ACC112 (cell line): ENCODE results near the gene HYDIN.
A peak's percentile ranks its signal among the peaks of the same experiment; 100 is the strongest.

ENCODE experiments used
- H2AFZ ChIP-seq: fragments of 200-600 bp; sonication (generic); one replicate; pipeline ENCODE4 v1.6.0; 2017; ENCODE audit warnings: antibody characterized with exemption, low read length; ENCODE audit not compliant: unreplicated experiment
- H3K27ac ChIP-seq: fragments of 200-600 bp; sonication (generic); 2 replicates; pipeline ENCODE4 v1.5.1; 2014; ENCODE audit warnings: low read depth, mild to moderate bottlenecking, antibody characterized with exemption, low read length, moderate library complexity
- H3K27me3 ChIP-seq: fragments of 200-600 bp; sonication (generic); 2 replicates; pipeline ENCODE4 v1.6.1; 2014; ENCODE audit warnings: mild to moderate bottlenecking, antibody characterized with exemption, low read length, moderate library complexity, mixed read lengths; ENCODE audit not compliant: insufficient read depth
- H3K36me3 ChIP-seq: fragments of 200-600 bp; sonication (generic); 2 replicates; pipeline ENCODE4 v1.6.1; 2016; ENCODE audit warnings: mild to moderate bottlenecking, antibody characterized with exemption, low read length, moderate library complexity, mixed read lengths; ENCODE audit not compliant: insufficient read depth
- H3K4me1 ChIP-seq: fragments of 200-600 bp; sonication (generic); one replicate; pipeline ENCODE4 v1.6.1; 2016; ENCODE audit warnings: low read length, mixed read lengths; ENCODE audit not compliant: insufficient read depth, unreplicated experiment, control insufficient read depth
- H3K4me3 ChIP-seq: fragments of 200-600 bp; sonication (generic); 2 replicates; pipeline ENCODE4 v1.5.1; 2014; ENCODE audit warnings: mild to moderate bottlenecking, low read depth, low read length
- H3K79me2 ChIP-seq: fragments of 200-600 bp; sonication (generic); one replicate; pipeline ENCODE4 v1.6.0; 2016; ENCODE audit warnings: low read length; ENCODE audit not compliant: control insufficient read depth, unreplicated experiment, insufficient read depth

Gene HYDIN

DNA sequence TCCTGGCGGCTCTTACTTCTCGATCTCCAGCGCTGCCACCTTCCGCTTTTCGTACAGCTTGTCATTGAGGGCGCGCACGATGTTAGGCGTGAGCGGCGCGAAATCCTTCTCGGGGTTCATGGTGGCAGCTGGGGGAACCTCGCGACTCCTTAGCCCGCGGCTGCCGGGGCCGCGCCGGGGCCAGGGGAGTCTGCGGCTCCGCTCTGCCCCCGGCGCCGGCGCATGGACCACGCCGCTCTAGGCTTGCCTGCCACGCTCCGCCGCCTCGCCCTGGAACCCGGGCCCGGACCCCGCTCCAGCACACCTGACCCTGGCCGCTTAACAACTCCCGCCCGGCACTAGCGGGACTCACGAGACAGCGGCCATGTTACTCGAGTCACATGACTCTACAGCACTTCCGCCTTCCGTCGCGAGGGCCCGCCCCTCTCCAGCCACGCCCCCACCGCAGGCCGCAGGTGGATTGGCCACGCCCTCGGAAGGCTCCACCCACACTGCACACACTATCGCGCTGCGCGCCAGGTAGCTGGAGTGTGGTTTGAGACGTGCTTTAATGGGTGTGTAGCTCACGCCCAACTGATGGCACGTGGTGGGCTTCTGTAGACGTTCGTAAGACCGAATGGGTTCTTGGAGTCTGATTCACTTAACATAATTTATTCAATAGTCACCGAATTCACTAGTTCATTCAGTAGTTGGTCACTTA is 429.6 kb downstream of the HYDIN start, which contains the start of gene VAC14:
TSS of gene VAC14 (minus strand) at position 378 of the 700 bp plus-strand sequence. CDS start at position 120, 258 bp downstream.
- peaks cover 27% of the 10 kb centered on the region for H3K4me1 ChIP-seq
- H3K36me3 ChIP-seq: peaks cover 7% of the 10 kb centered on the region; the same call in 1 of the 2 replicates
- peak within 1 kb of the TSS; percentile 58 for H2AFZ ChIP-seq
- H3K4me3 ChIP-seq: peak within 1 kb of the TSS; percentile 89
- no peaks in the 10 kb centered on the region for H3K27me3 ChIP-seq
- peak within 1 kb of the TSS; percentile 23; the same call in 1 of the 2 replicates for H3K27ac ChIP-seq
- H3K79me2 ChIP-seq: peaks cover 49% of the 10 kb centered on the region

DNA sequence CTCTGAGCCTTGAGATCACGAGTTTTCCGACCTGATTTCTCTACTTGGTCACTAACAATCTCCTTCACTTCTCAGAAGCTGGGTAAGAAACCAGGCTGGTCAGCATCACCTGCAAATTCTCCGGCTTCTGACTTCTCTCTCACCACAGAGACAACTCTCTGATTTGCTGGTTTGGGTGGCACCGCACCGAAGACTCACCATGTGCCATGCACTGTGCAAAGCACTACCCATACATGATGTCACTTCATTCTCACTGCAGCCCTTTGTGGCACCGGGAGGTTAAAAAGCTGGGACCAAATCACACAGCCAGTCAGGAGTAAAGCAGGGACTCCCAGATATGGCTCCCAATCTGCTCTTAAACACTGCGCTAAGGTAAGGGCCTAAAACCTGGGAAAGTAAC is 430.2 kb downstream of the HYDIN start:
- peak overlapping the region; percentile 23; the same call in 1 of the 2 replicates for H3K27ac ChIP-seq
- H3K27me3 ChIP-seq: no peaks in the 10 kb centered on the region
- peak overlapping the region; percentile 89 for H3K4me3 ChIP-seq
- peak overlapping the region; percentile 58 for H2AFZ ChIP-seq
- peaks cover 7% of the 10 kb centered on the region; the same call in 1 of the 2 replicates for H3K36me3 ChIP-seq
- peaks cover 21% of the 10 kb centered on the region for H3K4me1 ChIP-seq
- H3K79me2 ChIP-seq: peaks cover 55% of the 10 kb centered on the region

DNA sequence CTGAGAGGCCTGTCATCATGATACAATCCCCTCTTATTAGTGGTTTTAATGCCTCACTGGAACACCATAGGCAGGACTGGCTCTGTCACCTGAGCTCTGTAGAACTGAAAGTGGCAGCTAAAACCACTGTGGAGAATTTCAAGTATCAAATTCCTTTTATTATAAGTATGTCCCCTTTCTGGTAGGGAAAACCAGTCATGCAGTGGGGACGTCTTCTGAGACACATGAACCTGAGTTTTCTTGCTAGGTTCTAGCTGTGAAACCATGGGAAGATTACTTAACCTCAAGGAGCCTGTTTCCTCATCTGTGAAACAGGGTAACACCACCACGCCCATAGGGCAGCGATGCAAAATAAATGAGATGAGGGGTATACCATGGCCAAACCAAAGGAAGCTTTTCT is 434.2 kb downstream of the HYDIN start:
- Histone ChIP-seq H3K27ac (no peak overlapping the region), H3K27me3 (no peaks in the 10 kb centered on the region), H3K4me1 (peaks cover 5% of the 10 kb centered on the region), H3K79me2 (peaks cover 94% of the 10 kb centered on the region), H2AFZ (no peak overlapping the region), H3K4me3 (no peak overlapping the region), H3K36me3 (peaks cover 7% of the 10 kb centered on the region; the same call in 1 of the 2 replicates)

DNA sequence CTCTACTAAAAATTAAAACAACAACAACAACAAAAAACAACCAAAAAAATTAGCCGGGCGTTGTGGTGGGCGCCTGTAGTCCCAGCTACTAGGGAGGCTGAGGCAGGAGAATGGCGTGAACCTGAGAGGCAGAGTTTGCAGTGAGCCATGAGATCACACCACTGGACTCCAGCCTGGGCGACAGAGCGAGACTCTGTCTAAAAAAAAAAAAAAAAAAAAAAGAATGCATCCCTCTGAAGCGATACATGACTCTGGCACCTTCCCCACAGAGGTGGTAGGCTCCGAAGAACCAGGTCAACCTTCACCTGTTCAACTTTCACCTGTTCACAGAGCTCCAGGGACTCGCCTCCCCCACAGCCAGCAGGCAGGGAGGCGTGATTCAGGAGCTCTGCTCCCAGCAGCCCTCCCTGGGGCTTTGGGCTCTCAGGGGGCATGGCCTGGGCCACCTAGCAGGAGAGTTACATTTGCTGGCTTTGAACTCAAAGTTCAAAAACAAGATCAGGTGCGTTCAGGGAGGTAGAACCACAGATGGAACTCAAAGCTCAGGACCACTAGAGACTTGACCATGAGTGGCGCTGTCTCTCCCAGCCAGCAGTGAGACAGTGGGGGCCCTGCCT is 435.1 kb downstream of the HYDIN start:
- Histone ChIP-seq H3K27me3 (no peaks in the 10 kb centered on the region), H3K27ac (no peak overlapping the region), H3K4me3 (no peak overlapping the region), H2AFZ (no peak overlapping the region), H3K36me3 (peaks cover 7% of the 10 kb centered on the region; the same call in 1 of the 2 replicates), H3K79me2 (peaks cover 97% of the 10 kb centered on the region), H3K4me1 (peaks cover 5% of the 10 kb centered on the region)

DNA sequence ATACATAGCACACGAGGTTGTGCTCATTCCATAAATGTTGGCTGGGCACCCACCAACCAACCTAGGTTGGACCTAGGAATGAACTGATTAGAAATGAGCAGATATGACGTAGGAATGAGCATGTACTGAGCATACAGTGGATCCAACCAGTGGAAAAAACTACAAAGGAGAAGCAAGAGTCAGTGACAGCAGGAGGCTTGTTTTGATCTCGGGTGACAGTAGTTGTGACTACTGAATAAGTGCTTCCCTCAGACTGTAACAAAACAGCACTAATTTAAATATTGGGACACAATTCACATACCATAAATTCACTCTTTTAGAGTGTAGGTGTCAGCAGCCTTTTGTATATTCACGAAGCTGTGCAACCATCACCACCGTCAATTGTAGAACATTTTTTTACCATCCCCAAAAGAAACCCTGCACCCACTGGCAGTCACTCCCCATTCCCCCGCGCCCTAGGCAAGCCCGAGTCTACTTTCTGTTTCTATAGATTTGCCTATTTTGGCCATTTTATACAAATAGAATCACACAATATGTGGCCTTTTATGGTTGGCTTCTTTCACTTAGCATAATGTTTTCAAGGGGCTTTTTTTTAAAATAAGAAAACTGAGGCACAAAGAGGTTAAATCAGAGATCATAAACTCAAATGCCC is 436.5 kb downstream of the HYDIN start:
- Histone ChIP-seq H3K79me2 (peaks cover 88% of the 10 kb centered on the region), H3K27ac (no peak overlapping the region), H3K36me3 (peaks cover 4% of the 10 kb centered on the region; the same call in 1 of the 2 replicates), H3K27me3 (no peaks in the 10 kb centered on the region), H2AFZ (no peak overlapping the region), H3K4me1 (peaks cover 3% of the 10 kb centered on the region), H3K4me3 (no peak overlapping the region)

DNA sequence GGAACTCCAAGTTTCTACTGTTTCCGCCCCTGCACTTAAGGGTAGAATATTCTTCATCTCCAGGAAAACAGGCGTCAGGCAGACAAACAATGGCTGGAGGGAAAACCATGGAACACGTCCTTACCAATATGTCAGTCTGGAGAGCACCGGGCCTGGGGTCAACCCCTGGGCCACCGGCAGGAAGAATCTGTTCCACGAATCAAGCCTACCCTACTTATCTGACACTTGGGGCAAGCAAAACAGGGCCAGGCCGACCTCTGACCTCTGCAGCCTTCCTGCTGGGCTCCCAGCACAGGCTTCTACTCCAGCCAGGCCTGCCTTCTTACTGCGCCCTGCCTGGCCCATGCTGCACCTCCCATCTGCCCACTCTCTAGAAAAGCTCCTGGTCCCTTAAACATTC is 439.7 kb downstream of the HYDIN start:
- Histone ChIP-seq H3K79me2 (peaks cover 65% of the 10 kb centered on the region), H3K27me3 (no peaks in the 10 kb centered on the region), H3K27ac (no peak overlapping the region), H2AFZ (no peak overlapping the region), H3K36me3 (peaks cover 2% of the 10 kb centered on the region; the same call in 1 of the 2 replicates), H3K4me1 (peaks cover 3% of the 10 kb centered on the region), H3K4me3 (no peak overlapping the region)

DNA sequence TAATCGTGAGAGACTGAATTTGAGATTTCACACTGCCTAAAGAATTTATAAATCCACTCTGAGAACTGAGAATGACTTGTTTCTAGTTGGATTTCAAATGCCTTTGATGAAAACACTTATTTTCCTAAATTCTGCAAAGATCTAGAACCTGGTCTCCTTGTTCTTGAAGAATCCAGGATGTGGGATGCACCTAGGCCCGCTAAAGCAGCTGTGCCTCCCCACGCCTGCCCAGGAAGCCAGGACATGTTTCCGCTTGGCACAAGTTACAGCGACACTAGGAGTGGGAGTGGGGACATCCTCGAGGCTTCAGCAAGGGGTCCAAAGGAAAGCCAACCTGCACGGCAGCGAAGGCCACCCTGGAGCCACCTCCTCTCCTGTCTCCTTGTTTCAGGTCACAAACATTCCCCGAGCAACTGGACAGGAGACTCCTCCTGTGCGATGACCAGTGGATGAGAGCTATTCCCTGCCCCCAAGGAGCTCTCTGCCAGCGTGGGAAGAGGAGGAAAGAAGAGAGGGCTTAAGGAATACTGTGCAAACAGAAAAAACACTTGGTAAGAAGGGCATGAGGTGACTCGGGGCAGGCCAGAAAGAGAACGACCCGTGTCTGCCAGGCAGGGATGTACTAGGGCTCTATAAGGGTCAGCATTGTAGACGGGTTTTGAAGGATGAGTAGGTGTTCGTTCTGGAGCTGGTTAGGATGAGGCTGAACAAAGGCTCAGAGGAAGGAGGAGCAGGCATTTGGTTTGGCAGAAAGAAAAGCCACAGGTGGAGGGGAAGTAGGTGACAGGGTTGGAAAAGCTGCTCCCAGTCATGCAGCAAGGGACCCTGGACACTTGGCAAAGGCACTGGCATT is 440.7 kb downstream of the HYDIN start:
- Histone ChIP-seq H2AFZ (no peak overlapping the region), H3K79me2 (peaks cover 56% of the 10 kb centered on the region), H3K36me3 (peaks cover 11% of the 10 kb centered on the region; the same call in 1 of the 2 replicates), H3K4me3 (no peak overlapping the region), H3K27me3 (no peaks in the 10 kb centered on the region), H3K4me1 (peaks cover 3% of the 10 kb centered on the region), H3K27ac (no peak overlapping the region)

DNA sequence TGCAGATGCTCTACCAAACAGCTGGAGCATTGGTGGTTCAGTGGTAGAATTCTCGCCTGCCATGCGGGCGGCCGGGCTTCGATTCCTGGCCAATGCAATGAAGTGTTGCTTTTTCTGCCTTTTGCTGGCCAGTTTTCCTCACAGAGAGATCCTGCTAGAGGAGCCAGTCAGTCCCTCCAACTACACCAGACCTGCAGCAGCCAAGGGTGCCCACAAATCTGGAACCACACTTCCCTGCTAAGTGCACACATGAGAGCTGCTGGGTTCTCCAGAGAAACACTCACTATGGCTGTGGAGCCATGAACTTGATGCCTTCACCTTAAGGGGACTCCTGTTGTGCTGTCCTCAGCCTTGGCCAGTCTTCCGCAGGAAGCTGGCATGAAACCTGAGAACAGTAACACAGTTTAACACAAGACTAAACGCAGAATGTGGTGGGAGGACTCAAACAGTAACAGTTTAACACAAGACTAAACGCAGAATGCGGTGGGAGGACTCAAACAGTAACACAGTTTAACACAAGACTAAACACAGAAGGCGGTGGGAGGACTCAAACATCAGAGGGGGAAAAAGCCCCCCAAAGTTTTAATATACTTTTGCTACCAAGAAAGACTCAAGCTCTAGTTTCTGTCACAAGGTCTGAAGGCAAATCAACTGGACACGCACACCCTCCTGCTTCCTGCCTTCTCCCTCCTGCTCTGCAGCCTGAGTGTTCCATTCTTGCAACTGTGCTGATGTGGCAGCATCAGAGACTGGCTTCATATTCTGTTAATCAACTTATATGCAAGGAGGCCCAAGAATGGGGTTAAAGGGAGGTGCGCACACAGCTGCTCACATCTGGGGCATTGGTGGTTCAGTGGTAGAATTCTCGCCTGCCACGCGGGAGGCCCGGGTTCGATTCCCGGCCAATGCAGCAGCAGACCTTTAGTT is 441.6 kb downstream of the HYDIN start:
- H3K4me1 ChIP-seq: peaks cover 3% of the 10 kb centered on the region
- no peak overlapping the region for H2AFZ ChIP-seq
- no peak overlapping the region for H3K27ac ChIP-seq
- H3K27me3 ChIP-seq: no peaks in the 10 kb centered on the region
- H3K79me2 ChIP-seq: peaks cover 48% of the 10 kb centered on the region
- H3K4me3 ChIP-seq: no peak overlapping the region
- H3K36me3 ChIP-seq: peaks cover 12% of the 10 kb centered on the region; the same call in 1 of the 2 replicates

DNA sequence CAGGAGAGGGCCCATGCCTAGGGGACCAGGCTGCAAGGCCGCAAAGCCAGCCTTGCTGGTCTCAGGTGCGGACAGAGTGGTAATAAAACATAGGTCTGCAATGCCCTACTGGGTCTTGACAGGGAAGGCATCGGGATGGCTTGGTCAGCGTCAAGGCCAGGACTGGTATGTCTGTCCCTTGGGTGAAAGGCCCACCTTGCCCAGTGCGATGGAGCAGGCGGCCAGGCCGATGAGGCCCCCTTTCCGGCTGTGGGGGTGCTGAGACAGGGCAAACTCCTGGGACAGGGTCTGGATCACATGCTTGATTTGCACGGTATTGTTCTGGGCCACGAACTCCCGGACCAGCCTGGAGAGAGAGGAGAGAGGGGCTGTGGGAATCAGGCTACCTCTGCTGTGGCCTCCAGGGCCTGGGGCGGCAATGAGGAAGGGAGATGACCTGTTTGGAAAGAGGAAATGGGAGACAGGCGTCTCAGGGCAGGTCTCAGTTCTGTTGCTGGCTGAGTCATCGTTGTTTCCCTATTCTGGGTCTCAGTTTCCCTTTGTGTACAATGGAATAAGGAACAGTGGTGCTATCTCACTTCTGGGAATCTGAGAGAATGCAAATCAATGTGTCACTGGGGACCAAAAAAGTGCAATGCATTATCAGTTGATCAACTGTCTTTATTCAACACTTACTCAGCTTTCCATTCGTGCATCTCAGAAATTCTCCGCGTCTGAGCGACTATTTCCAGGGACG is 444.3 kb downstream of the HYDIN start:
- H3K36me3 ChIP-seq: peaks cover 40% of the 10 kb centered on the region
- no peak overlapping the region for H2AFZ ChIP-seq
- peaks cover 21% of the 10 kb centered on the region for H3K79me2 ChIP-seq
- no peak overlapping the region for H3K27ac ChIP-seq
- no peak overlapping the region for H3K4me3 ChIP-seq
- H3K27me3 ChIP-seq: no peaks in the 10 kb centered on the region
- peaks cover 3% of the 10 kb centered on the region for H3K4me1 ChIP-seq
